Measurements from ENCODE around the gene C5AR2. TPM values are rescaled to one million over a fixed set of nuclear protein-coding genes. Genes with fewer than 3 reads are reported as not detected.
"Not testable (repeated sequence)": the region's sequence is repeated elsewhere in the genome, so short reads cannot be mapped to it uniquely, and the experiment has no call there.

C5AR2 gene
- total RNA-seq, 2 experiments from 2014 or later, result not detected

DNA sequence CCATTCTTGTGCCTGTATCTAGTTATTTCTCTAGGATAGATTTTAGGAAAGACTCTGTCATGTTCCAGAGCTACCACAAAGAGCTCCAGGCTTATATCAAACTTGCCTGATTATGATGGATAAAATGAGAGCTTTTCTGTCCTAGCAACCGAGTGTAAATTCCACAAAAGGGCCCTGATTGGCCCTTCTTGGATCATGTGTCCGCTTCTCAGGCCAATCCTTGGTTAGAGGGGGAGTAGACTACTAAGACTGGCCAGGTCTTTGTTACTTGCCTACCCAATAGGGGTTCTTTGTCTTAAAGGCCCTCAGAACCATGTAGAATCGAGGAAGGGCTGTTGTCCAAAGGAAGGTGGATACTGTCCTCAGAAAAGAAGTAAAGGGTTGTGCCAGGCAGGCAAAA is 19.6 kb downstream of the C5AR2 start:
- CTCF ChIA-PET, result interaction anchor here (0.8 to 1.9 kb wide), 3 partner anchors 40 to 94 kb away, joined by 3 to 6 read pairs (median 3); no protein-coding TSS in a partner anchor
- no peaks in the 10 kb centered on the region for H3K27me3 Mint-ChIP-seq (ENCODE audit: low read depth)
- peaks cover 43% of the 10 kb centered on the region for H3K36me3 Mint-ChIP-seq (ENCODE audit: low read depth)
- H3K4me3 Mint-ChIP-seq, result peak overlapping the region; percentile 9
- intact Hi-C loops (cut with micrococcal nuclease), result no loop called here
- DNase-seq, result no peak
- peaks cover 54% of the 10 kb centered on the region for H3K4me1 Mint-ChIP-seq (ENCODE audit: low read depth)
- H3K9me3 Mint-ChIP-seq, result no peaks in the 10 kb centered on the region
- no peak overlapping the region for H3K27ac Mint-ChIP-seq

DNA sequence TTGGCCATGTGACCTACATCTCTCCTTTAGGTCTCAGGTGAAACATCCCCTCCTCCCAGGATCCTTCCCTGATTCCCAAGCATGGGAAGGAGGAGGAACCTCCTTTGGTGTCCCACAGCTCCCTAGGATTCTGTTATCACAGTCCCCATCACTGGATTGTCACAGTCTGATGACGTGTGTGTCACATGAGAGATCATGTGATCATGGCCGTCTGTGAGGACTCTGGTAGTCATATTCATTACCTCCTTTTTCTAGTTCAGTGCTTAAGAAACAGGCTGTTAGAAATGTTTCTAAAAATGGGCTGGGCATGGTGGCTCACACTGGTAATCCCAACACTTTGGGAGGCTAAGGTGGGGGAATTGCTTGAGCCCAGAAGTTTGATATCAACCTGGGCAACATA is 20.1 kb downstream of the C5AR2 start:
- no peak overlapping the region for H3K4me3 Mint-ChIP-seq
- peaks cover 46% of the 10 kb centered on the region for H3K36me3 Mint-ChIP-seq (ENCODE audit: low read depth)
- H3K9me3 Mint-ChIP-seq, result no peaks in the 10 kb centered on the region
- peaks cover 54% of the 10 kb centered on the region for H3K4me1 Mint-ChIP-seq (ENCODE audit: low read depth)
- H3K27me3 Mint-ChIP-seq (ENCODE audit: low read depth), result no peaks in the 10 kb centered on the region
- intact Hi-C loops (cut with micrococcal nuclease), result no loop called here
- CTCF ChIA-PET, result interaction anchor here (1.0 to 1.9 kb wide), 2 partner anchors 39 to 42 kb away, joined by 3 to 6 read pairs; no protein-coding TSS in a partner anchor
- peak overlapping the region; percentile 8 for H3K27ac Mint-ChIP-seq
- DNase-seq, result no peak

DNA sequence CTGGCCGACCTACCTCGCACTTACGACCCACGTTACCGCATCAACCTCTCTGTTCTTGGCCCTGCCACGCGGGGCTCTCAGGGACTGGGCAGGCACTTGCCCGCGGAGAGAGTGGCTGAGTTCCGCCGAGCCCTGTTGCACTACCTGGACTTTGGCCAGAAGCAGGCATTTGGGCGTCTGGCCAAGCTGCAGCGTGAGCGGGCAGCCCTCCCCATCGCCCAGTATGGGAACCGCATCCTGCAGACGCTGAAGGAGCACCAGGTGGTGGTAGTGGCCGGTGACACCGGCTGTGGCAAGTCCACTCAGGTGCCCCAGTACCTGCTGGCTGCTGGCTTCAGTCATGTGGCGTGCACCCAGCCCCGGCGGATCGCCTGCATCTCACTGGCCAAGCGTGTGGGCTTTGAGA is 21.3 kb downstream of the C5AR2 start:
- CTCF ChIA-PET, result interaction anchor here (1.2 kb wide), 1 partner anchor 38 kb away, joined by 4 read pairs; no protein-coding TSS in a partner anchor
- Mint-ChIP-seq H3K4me1 (ENCODE audit: low read depth) (peaks cover 54% of the 10 kb centered on the region), H3K36me3 (ENCODE audit: low read depth) (peaks cover 54% of the 10 kb centered on the region), H3K4me3 (no peak overlapping the region), H3K27ac (no peak overlapping the region), H3K9me3 (no peaks in the 10 kb centered on the region), H3K27me3 (ENCODE audit: low read depth) (no peaks in the 10 kb centered on the region)
- DNase-seq, result no peak
- intact Hi-C loops (cut with micrococcal nuclease), result no loop called here

DNA sequence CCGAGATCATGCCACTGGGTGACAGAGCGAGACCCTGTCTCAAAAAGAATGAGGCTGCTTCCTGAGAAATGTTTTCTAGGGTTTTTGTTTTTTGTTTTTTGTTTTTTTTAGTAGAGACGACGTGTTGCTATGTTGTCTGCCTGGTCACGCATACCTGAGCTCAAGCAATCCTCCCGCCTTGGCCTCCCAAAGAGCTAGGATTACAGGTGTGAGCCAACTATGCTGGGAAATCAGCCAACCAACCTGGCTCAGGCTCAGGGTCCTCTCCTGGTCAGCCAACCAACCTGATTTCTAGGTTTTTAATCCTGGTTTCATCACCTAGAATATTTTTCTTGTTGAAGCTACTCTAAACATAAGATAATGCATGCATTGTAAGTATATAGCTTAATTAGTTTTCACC is 24.9 kb downstream of the C5AR2 start:
- H3K36me3 Mint-ChIP-seq (ENCODE audit: low read depth), result peaks cover 52% of the 10 kb centered on the region
- CTCF ChIA-PET, result interaction anchor here (0.6 to 1.6 kb wide), 5 partner anchors 8 to 73 kb away, joined by 3 to 12 read pairs (median 3); partner anchors contain the start of gene DHX34
- H3K27me3 Mint-ChIP-seq (ENCODE audit: low read depth), result no peaks in the 10 kb centered on the region
- no peak for DNase-seq
- no peak overlapping the region for H3K27ac Mint-ChIP-seq
- H3K4me3 Mint-ChIP-seq, result no peak overlapping the region
- no peaks in the 10 kb centered on the region for H3K9me3 Mint-ChIP-seq
- intact Hi-C loops (cut with micrococcal nuclease), result no loop called here
- peaks cover 24% of the 10 kb centered on the region for H3K4me1 Mint-ChIP-seq (ENCODE audit: low read depth)

DNA sequence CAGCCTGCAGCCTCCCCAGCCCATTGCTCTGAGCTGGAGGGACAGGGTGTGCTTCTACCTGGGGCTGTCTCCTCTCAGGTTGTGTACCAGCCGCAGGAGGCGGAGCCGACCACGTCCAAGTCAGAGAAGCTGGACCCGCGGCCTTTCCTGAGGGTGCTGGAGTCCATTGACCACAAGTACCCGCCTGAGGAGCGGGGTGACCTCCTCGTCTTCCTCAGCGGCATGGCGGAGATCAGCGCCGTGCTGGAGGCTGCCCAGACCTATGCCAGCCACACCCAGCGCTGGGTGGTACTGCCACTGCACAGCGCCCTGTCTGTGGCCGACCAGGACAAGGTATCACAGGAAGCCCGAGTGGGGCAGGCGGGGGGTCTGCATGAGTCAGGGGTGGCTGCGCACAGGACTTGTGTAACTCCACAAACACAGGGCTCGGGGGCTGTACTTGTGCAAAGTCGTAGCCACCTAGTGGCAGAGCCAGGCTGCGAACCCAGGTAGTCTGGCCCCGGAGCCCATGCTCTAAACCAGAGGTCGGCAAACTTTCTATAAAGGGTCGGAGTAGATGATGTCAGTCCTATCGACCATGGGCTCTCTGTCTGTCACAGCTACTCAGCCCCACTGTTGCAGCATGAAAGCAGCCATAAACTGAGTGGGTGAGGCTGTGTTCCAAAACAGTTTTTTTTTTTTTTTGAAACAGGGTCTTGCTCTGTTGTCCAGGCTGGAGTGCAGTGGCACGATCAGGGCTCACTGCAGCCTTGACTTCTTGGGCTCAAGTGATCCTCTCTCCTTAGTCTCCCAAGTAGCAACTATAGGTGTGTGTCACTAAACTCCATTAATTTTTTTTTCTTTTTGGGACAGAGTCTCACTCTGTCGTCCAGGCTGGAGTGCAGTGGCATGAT is 26.1 kb downstream of the C5AR2 start:
- Mint-ChIP-seq H3K4me1 (ENCODE audit: low read depth) (peaks cover 13% of the 10 kb centered on the region), H3K4me3 (no peak overlapping the region), H3K9me3 (no peaks in the 10 kb centered on the region), H3K27ac (no peak overlapping the region), H3K27me3 (ENCODE audit: low read depth) (no peaks in the 10 kb centered on the region), H3K36me3 (ENCODE audit: low read depth) (peaks cover 47% of the 10 kb centered on the region)
- CTCF ChIA-PET, result interaction anchor here (0.6 to 1.6 kb wide), 5 partner anchors 9 to 33 kb away, joined by 3 to 12 read pairs (median 4); partner anchors contain the start of gene DHX34
- intact Hi-C loops (cut with micrococcal nuclease), result no loop called here
- no peak for DNase-seq

DNA sequence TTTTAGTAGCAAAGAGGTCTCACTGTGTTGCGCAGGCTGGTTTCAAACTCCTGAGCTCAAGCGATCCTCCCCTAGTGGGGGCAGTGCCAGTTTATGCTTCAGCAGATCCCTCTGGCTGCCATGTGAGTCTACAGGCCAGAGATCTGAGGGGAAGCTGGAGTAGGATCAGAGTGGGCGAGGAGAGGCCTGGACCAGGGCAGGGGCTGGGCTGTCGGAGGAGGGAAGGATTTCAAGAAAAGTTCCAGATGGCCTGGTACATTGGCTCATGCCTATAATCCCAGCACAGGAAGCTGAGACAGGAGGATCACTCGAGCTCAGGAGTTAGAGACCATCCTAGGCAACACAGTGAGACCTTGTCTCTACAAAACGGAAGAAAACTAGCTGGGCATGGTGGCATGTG is 27.0 kb downstream of the C5AR2 start:
- DNase-seq, result no peak
- no peaks in the 10 kb centered on the region for H3K9me3 Mint-ChIP-seq
- H3K27me3 Mint-ChIP-seq (ENCODE audit: low read depth), result no peaks in the 10 kb centered on the region
- no peak overlapping the region for H3K27ac Mint-ChIP-seq
- H3K4me3 Mint-ChIP-seq, result no peak overlapping the region
- CTCF ChIA-PET, result interaction anchor here (0.7 to 1.2 kb wide), 3 partner anchors 8 to 371 kb away, joined by 3 to 7 read pairs (median 3); partner anchors contain the start of gene DHX34
- H3K4me1 Mint-ChIP-seq (ENCODE audit: low read depth), result peaks cover 11% of the 10 kb centered on the region
- intact Hi-C loops (cut with micrococcal nuclease), result no loop called here
- peaks cover 48% of the 10 kb centered on the region for H3K36me3 Mint-ChIP-seq (ENCODE audit: low read depth)

DNA sequence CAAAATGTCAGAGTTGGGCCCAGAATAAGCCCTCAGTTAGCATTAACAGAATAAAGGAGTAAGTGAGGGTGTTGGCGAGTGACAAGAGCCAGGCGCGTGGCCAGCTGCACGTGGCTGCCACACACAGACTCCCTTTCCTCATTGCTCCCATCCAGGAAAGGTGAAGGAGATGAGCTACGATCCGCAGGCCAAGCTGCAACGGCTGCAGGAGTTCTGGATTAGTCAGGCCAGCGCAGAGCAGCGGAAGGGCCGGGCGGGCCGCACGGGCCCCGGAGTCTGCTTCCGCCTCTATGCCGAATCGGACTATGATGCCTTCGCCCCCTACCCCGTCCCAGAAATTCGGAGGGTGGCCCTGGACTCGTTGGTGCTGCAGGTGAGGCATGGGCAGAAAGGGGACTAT is 30.3 kb downstream of the C5AR2 start:
- H3K27me3 Mint-ChIP-seq (ENCODE audit: low read depth), result no peaks in the 10 kb centered on the region
- H3K36me3 Mint-ChIP-seq (ENCODE audit: low read depth), result peaks cover 34% of the 10 kb centered on the region
- no peak overlapping the region for H3K27ac Mint-ChIP-seq
- DNase-seq, result no peak
- H3K4me3 Mint-ChIP-seq, result no peak overlapping the region
- CTCF ChIA-PET, result interaction anchor here (1.0 kb wide), 1 partner anchor 13 kb away, joined by 3 read pairs; the partner anchor contains the start of gene DHX34
- H3K9me3 Mint-ChIP-seq, result no peaks in the 10 kb centered on the region
- intact Hi-C loops (cut with micrococcal nuclease), result no loop called here
- H3K4me1 Mint-ChIP-seq (ENCODE audit: low read depth), result no peaks in the 10 kb centered on the region

DNA sequence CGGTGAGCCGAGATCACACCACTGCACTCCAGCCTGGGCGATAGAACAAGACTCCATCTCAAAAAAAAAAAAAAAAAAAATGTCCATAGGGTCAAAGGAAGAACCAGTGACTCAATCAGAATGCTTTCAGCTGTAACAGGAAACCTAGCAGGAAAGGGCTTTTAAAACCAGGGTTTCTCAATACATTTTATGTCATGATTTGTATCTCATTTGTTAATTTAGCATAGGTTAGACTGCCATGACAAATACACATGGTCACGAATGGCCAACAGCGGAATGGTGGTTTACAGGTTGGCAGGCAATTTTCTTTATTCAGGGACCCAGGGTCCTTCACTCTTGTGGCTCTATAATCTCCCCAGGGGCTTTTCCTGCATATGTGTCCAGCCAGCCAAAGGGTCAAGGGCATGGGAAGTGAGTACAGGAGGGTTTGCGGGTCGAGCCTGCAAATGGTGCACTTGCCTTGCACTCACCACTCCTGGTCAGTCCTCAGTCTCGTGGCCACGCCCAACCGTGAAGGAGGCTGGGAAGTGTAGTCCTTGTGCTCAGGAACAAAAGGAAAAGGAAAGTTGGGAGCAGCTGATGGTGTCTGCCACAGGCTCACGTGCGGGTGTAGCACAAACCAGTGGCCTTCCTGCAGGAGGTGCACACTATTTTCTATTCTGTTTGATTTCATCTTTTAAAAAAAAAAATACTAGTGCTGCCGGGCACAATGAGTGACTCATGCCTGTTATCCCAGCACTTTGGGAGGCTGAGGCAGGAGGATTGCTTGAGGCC is 32.0 kb downstream of the C5AR2 start:
- Mint-ChIP-seq H3K4me3 (no peak overlapping the region), H3K4me1 (ENCODE audit: low read depth) (no peaks in the 10 kb centered on the region), H3K27ac (no peak overlapping the region), H3K36me3 (ENCODE audit: low read depth) (peaks cover 28% of the 10 kb centered on the region), H3K27me3 (ENCODE audit: low read depth) (no peaks in the 10 kb centered on the region), H3K9me3 (no peaks in the 10 kb centered on the region)
- intact Hi-C loops (cut with micrococcal nuclease), result no loop called here
- no peak for DNase-seq
- CTCF ChIA-PET, result no interaction called here

DNA sequence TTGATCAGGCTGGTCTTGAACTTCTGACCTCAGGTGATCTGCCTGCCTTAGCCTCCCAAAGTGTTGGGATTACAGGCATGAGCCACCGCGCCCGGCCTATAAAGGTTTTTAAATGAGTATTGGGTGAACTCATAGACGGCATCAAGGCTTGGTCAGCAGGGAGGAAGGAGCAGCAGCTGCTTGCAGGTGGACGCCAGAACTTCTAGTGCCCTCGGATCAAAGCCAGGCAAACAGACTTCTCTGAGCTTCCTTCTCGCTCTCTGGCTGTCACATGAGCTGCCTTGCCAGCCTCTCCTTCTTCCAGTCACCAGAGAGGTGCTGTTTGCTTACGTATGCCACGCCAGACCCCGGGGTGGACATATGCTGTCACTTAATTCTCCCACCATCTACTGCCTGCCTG is 33.5 kb downstream of the C5AR2 start:
- H3K9me3 Mint-ChIP-seq; H3K4me3 Mint-ChIP-seq; H3K27me3 Mint-ChIP-seq (ENCODE audit: low read depth); H3K27ac Mint-ChIP-seq; H3K4me1 Mint-ChIP-seq (ENCODE audit: low read depth); intact Hi-C loops (cut with micrococcal nuclease); DNase-seq; CTCF ChIA-PET: not testable (repeated sequence)
- peaks cover 32% of the 10 kb centered on the region for H3K36me3 Mint-ChIP-seq (ENCODE audit: low read depth)

DNA sequence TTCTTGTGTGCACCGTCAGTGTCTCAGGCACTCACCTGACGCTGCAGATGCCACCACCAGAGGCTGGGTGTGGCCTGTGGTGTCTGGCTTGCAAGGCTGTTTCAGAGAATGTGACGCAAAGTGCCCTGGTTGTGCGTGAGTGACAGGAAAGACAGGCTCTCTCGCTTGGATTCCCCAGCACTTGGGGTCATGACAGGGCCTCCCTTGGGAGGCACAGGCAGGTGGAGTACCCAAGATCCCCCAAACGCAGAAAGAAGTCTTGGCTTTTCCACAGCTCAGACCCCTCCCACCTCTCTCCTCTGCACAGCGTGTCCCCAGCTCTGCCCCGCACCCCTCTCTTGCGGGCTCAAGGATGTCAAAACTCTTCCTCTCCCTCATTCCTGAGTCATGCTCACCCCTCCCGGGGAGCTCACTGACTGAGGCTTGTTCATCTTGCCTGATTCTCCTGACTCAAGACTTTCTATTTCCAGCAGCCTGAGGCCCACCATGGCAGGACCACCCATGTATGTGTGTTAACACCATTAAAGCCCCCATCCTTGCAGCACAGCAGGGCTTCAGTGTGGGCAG is 38.2 kb downstream of the C5AR2 start:
- no peak overlapping the region for H3K27ac Mint-ChIP-seq
- CTCF ChIA-PET, result no interaction called here
- H3K36me3 Mint-ChIP-seq (ENCODE audit: low read depth), result peaks cover 21% of the 10 kb centered on the region

DNA sequence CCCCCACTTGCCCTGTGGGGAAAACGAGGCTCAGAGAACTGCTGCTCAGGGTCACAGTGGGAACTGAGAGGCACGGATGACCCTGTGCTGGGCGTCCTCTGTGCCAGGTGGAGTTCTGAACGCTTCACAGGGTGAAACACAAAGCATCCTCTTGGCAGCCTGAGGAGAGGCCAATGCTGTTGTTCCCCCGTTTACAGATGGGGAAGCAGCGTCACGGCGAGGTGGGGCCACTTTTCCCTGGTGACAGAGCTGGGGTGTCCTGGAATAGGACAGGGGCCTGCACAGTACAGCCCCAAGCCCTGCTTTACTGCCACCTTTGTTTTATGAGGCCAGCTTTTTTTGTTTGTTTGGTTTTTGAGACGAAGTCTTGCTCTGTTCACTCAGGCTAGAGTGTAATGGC is 39.3 kb downstream of the C5AR2 start:
- Mint-ChIP-seq H3K9me3 (no peaks in the 10 kb centered on the region), H3K27ac (no peak overlapping the region), H3K4me3 (no peak overlapping the region), H3K27me3 (ENCODE audit: low read depth) (no peaks in the 10 kb centered on the region), H3K36me3 (ENCODE audit: low read depth) (peaks cover 21% of the 10 kb centered on the region), H3K4me1 (ENCODE audit: low read depth) (no peaks in the 10 kb centered on the region)
- CTCF ChIA-PET, result no interaction called here
- intact Hi-C loops (cut with micrococcal nuclease), result no loop called here
- DNase-seq, result no peak

More for the DNA sequence above, 38.2 kb downstream of the C5AR2 start:
- peak overlapping the region; percentile 16 for H3K4me3 Mint-ChIP-seq
- intact Hi-C loops (cut with micrococcal nuclease), result no loop called here
- no peaks in the 10 kb centered on the region for H3K27me3 Mint-ChIP-seq (ENCODE audit: low read depth)
- no peaks in the 10 kb centered on the region for H3K9me3 Mint-ChIP-seq
- no peak for DNase-seq
- no peaks in the 10 kb centered on the region for H3K4me1 Mint-ChIP-seq (ENCODE audit: low read depth)

DNA sequence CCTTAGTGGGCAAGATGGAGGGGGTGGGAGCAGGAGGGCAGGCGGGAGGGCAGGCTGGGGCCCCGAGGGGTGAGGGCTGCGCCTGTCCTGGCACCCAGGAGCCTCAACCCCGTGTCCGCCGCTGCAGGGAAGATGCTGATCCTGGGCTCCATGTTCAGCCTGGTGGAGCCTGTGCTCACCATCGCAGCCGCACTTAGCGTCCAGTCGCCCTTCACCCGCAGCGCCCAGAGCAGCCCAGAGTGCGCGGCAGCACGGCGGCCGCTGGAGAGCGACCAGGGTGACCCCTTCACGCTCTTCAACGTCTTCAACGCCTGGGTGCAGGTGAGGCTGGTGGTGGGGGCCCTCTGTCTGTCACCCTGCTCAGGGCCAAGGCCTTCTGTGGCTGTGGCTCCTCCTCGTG is 40.6 kb downstream of the C5AR2 start:
- intact Hi-C loops (cut with micrococcal nuclease), result no loop called here
- CTCF ChIA-PET, result no interaction called here
- Mint-ChIP-seq H3K36me3 (ENCODE audit: low read depth) (peaks cover 23% of the 10 kb centered on the region), H3K4me1 (ENCODE audit: low read depth) (no peaks in the 10 kb centered on the region), H3K9me3 (no peaks in the 10 kb centered on the region), H3K27ac (no peak overlapping the region), H3K27me3 (ENCODE audit: low read depth) (no peaks in the 10 kb centered on the region), H3K4me3 (no peak overlapping the region)
- no peak for DNase-seq

All from activated naive CD4-positive, alpha-beta T cell treated with anti-CD3 and anti-CD28 coated beads for 36 hours (primary cell).